GM21423 (cell line): ENCODE measurements around the gene CNNM4.
A peak's percentile ranks its signal among the peaks of the same experiment; 100 is the strongest.

Experiments used
- ATAC-seq: cut with Tn5 transposase; IDR thresholded peaks from one replicate; pipeline ENCODE4 v1.9.1; 2021; ENCODE audit warnings: mild to moderate bottlenecking, moderate library complexity; ENCODE audit not compliant: unreplicated experiment

The CNNM4 gene

DNA sequence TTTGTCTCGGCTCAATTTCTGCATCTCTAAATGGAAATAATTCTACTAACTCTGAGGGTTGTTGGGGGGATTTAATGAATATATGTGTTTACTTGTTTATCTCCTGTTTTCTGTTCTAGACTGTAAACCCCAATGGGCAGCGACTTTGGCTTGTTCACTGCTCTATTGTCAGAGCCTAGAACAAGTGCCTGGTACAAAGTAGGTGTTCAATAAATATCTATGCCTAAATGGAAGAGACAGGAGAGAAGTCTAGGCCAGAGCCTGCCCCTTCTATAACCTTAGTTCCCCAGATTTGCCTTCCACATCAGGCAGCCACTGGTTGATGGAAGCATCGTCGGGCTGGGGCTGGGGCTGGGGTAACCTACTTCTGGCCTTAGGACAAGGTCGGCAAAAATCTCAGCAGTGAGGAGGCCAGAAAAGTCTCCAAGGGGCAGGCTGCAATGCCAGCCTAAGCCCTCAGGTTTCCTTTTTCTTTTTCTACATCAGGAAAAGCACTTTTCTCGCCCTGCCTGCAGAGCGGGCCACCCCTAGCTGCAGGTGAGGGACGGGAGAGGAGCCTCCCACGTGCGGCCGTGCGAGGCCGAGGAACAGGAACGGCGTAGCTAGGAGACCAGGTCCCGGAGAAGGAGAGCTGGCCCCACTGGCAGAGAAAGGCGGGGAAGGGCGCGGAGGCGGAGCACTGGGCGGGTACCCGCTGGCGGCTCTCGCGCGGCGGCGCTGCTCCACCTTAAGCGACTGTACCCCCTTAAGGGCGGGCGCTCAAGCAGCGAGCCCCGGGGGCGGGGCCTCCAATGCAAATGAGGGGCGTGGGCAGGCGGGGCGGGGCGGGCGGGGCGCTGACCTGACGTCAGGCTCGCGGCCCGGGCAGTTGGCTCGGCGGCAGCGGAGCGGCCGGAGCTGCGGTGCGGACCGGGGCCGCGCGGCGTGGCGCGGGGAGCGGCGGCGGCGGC is at the start of gene CNNM4:
Gene CNNM4 (plus strand): TSS at position 867 of the 950 bp plus-strand sequence. CDS start 98 bp downstream, outside the sequence.
- peak; percentile 82 for ATAC-seq

DNA sequence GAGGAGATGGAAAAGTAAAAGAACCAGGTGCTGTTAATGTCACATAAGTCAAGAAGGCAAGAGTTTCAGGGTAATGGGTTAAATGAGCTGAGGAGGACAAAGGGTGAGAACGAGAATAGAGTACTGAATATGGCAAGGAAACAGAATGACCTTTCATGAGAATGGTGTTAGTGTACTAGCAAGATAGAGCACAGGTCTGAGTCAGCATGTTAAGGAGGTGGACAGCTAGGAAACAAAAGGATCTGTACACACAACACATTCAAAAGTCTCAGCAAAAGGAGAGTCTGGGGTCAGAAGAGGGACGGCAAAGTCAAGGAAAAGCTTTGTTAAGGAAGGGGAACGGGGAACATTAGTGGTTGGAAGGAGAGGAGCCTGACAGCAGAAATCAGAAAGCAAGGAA is 49.7 kb upstream of the CNNM4 start:
- ATAC-seq = no peak

DNA sequence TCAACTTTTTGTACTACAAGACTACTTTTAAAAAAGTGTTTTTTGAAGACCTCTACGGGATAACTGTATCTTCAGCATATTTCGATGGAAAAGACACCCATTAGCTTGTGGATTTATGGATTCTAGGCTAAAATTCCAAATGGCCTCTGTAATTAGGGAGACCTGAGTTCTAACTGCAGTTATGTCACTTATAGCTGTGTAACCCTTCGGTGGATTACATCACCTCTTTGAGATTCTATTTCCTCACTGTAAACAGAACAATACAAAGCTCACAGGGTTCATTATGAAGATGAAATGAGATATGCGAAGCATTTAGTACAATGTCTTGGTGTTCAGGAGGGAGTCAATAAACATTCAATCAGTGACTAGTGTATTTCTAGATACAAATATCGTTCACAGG is 45.0 kb upstream of the CNNM4 start:
- no peak for ATAC-seq

DNA sequence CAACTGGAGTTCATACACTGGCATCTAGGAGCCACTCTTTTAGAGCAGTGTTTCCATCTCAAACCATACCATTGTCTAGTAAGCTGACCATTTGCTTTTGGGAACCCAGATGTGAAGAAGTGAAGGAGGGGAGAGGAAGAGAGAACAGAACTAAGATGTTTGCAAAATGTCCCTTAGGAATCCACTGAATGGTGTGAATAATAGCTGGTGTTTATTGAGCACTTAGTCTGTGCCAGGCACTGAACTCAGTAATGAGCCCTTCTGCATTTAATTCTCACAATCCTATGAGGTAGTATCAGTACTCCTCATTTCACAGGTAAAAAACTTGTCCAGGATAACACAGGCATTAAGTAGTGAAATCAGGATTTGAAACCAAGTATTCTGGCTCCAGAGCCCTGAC is 44.3 kb upstream of the CNNM4 start:
- no peak for ATAC-seq

DNA sequence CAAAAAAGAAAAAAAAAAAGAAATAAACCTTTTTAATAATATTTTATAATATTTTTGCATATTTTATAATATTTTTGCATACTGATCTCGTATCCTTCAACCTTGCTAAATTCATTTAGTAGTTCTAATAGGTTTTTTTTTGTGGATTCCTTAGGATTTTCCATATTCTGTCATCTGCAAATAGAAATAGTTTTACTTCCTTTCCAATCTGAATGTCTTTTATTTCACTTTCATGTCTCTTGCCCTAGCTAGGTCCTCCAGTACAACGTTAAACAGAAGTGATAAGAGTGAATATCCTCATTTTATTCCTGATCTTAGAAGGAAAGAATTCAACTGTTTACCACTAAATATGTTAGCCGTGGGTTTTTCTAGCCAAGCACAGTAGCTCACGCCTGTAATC is 34.6 kb upstream of the CNNM4 start:
- no peak for ATAC-seq

DNA sequence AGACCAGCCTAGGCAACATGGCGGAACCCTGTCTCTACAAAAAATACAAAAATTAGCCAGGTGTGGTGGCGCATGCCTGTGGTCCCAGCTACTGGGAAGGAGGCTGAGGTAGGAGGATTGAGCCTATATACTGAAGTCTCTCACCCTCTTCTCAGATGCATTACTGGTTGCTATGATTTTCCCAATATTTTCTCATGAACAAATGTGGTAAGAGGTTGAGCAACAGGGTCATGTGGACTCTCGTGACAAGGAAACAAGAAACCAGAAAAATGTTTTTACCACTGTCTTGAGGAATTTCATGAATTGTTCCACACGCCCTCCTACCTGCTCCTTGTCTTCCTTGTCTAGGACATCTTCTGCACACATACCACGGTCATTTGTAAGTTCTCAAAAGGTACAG is 33.3 kb upstream of the CNNM4 start:
- no peak for ATAC-seq

DNA sequence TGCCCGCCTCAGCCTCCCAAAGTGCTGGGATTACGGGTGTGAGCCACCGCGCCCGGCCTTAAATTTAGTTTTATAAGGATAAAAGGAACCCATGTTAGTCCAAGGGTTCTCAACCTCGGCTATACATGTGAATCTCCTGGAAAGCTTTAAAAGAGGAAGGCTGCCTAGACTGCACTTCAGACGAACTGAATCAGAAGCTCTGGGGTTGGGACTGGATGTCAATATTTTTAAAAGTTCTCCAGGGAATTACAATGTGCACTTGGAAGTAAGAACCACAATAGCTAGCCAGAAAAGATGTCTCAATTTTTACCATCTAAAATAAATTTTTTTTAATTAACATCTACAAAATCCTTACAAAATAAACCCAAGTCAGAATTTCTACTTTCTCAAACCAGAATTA is 31.0 kb upstream of the CNNM4 start:
- ATAC-seq = no peak

DNA sequence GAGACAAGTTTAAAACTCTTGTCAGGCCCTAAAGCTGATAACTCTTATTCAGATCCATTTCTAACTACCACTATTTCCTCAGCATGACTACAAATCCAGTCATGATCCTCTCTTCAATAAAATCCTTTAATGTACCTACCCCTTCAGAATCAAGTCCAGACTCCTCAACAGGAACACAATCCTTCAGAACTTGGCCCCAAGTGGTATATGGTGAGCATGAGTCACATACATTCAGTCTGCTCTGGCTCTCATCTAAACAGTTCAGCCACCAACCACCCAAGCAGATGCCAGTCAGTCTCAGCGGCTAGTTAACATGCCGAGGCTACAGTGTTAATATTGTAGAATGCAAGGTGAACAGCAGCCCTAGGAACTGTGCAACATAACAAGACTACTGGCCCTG is 30.5 kb upstream of the CNNM4 start:
- no peak for ATAC-seq

DNA sequence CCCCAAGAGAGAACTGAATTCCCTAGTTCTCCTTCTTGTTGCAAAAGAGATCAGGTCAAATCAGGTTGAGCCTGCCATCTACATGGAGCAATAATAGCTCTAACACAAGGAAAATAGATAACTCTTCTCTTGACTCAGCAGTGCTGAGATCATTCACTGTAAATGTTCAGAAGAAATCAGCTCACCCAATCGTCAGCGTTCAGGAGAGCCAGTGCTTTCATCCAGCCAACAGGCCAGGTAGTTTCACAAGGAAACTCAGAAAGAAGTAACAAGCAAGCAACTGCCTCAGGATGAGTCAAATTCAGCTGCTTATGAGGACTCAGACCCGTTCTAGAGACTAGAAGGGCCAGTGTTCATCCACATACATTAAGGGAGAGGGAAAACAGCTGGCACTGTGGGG is 26.8 kb upstream of the CNNM4 start:
- ATAC-seq = no peak

DNA sequence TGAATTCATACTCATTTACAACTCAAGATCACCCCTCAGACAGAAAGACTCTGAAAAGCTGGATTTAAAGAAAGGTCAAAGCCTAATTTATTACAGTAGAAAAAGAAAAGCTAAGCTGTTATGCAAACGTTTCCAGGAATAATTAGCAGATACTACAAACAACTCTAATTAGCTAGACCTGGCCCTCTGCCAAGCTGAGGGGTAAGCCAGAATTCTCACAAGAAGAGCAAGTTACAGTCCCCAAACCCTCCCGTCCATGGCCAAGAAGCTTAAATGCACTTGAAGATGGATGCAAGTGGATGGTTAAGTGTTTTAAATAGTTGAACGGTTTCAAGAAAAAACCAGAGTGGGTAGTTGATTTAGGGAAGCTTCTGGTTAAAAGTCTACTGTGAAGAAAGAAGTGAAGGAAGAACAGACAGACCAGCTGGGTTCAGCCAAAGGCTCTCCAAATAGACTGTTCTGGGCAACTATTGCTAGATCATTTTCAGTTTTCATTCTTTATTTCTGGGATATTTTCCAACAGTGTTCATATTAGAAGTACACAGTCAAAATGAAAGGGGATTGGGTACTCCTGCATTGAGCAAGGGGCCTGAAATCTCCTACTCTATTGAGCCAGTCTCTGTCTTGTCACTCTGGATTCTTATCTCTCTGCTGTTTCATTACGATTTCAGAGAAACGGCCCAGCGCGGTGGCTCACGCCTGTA is 25.7 kb upstream of the CNNM4 start:
- no peak for ATAC-seq

DNA sequence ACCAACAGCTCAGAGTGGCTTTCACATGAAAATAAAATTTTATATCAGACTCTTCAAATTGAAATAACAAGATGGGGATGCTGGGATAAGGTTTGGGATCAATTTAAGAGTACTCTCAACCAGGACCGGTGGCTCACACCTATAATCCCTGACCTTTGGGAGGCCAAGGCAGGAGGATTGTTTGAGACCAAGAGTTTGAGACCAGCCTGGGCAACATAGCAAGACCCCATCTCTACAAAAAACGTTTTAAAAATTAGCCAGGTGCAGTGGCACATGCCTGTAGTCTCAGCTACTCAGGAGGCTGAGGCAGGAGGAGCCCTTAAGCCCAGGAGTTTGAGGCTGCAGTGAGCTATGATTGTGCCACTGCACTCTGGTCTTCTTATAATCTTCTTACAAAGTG is 23.5 kb upstream of the CNNM4 start:
- ATAC-seq = no peak

DNA sequence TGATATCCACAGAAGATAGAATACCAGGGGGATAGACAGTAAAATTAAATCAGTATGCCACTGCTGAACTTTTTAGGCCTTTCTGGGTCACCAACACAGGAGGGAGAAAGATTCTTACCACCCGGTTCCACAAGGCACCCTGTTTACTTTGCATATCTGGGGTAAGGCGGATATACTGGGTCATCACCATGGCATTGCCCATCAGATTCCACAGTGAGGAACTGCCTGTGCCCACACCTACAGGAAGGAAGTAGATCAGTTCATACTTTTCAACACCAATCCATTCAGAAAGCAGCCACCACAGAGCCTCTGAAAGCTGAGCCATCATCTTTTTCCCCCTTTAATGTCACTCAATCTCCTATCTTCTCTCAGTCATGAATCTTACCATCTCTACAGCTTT is 22.9 kb upstream of the CNNM4 start:
- no peak for ATAC-seq

DNA sequence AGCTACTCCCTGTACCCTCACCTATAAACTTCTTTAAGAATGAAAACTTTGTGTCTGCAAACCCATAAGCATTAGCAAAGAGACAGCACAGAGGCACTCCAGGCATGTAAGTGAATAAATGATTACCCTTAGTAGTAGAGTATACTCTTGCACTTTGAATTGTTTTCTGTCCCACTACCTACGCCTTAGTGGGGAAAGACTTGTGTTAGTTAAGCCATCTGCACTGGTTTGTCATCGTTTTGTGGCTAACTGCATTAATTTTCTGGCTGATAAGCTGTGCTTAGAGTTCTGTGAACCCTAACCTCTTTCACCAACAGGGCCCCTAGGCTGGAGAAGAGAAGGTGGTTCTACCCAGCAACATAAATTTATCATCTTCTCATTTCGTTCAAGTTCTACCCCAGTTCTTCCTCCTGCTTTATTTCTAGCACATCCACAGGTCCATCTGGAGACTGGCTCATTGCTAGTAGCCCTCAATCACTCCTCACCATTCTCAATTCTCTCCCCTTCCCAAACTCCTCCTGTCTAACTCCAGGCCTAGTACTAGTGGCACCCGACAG is 21.5 kb upstream of the CNNM4 start:
- ATAC-seq = no peak

DNA sequence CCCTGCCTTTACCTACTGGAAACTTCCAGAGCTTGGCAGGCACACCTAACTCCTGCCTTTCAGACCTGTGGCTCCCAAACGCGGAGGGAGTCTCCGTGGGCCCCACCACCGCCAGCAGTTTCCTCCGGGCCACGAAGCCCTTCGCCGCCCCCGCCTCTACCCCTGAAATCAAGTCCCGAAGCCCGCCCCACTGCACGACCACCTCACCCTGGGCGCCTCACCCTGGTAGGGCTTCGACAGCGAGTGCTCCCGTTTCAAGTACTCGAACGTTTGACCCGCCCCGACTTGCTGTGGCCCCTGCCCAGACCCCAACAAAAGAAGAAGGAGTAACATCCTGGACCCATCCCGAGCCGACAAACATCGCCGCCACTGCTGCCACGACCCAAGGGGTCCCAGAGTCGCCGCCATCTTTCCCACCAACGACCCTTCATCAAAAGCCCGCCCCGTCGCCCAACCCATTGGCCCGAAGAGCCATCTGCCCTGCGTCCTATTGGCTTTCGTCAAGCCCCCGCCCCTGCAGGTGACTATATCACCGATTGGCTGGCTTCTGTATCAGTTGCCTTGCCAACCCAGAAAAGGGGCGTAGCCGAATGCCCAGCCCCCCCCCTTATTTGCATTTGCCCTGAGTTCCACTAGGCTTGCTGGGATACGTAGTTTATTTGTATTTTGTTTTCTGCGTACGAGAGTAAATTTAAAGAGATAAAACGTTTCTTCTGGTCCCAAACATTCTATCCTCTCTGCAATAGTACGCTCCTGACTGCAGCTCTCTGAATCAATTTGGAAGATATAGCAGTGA is 20.9 kb upstream of the CNNM4 start, which contains the start of gene LMAN2L:
Gene LMAN2L (minus strand): TSS at position 432 of the 796 bp plus-strand sequence. CDS start 24 bp downstream, at position 408.
- ATAC-seq = peak; percentile 99

DNA sequence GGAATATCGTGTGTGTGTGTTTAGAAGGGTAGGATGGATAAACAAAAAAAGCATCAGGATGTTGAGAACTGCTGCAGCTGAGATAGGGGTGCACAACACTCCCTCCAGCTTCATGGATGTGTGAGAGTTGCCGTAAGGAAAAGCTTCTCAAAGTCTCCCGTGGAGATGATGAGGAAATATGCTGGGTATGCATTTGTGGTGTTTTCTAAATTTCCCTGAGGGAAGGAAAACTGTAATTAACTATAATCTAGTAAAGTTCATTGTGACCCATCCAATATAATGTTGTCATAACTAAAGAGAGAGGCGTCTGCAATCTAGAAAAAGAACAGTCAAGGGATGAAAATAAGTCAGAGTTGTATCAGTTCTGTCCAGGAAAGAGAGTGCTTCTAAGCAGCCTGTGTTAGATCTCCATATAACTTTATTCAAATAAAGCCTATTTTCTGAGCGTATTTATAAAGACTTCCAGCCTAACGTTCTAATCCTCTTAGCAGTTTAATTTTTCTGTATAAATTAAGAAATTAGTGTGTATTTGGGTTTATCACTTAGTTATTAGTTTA is 13.6 kb upstream of the CNNM4 start:
- ATAC-seq = no peak

DNA sequence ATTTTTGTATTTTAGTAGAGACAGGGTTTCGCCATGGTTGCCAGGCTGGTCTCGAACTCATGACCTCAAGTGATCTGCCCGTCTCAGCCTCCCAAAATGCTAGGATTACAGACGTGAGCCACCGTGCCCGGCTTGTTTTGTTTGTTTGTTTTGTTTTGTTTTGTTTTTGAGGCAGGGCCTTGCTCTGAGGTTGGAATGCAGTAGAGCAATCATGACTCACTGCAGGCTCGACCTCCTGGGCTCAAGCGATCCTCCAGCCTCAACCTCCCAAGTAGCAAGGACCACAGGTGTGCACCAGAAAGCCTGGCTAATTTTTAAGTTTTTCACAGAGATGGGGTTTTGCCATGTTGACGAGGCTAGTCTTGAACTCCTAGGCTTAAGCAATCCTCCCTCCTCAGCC is 8.9 kb upstream of the CNNM4 start:
- no peak for ATAC-seq

DNA sequence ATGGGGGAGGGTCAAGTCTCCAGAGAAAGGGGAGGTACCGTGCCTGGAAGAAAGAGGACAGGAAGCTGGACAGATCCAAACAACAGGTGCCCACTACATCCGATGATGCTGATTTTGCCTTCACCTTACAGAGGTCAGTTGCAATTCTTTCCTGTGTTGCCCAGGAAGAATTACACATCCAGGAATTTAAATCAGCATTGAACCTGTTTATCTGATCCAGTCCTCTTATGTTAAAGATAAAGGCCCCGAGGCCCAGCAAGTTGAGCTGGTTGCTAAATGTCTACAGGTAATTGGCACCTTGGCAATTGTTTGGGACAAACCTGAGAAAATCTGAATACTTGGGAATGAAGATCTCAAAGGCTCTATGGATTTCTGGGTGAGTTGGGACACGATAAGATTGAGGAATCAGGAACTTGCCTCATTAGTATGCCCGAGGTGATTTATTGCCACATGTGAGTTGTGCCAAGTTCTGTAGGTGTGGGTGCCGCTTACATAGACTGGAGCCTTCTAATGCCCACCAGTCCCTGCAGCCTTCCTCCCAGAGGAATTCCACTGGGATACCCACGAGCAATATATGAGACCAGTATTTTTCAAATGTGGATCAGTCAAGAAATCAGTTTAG is 6.9 kb upstream of the CNNM4 start:
- ATAC-seq = no peak

DNA sequence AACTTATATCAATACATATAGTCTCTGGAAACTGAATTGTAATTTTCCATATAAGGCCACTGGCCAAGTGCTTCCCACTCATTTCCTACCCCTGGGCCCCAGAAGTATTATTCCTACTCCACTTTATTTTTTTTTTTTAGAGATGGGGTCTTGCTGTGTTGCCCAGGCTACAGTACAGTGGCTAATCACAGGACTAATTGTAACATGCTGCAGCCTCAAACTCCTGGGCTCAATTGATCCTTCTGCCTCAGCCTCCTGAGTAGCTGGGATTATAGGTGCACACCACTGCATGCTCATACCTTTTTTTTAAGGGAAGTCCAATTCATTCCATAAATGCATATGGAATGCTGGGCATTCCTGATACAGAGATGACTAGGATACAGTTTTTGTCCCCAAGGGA is 6.4 kb upstream of the CNNM4 start:
- ATAC-seq = no peak

DNA sequence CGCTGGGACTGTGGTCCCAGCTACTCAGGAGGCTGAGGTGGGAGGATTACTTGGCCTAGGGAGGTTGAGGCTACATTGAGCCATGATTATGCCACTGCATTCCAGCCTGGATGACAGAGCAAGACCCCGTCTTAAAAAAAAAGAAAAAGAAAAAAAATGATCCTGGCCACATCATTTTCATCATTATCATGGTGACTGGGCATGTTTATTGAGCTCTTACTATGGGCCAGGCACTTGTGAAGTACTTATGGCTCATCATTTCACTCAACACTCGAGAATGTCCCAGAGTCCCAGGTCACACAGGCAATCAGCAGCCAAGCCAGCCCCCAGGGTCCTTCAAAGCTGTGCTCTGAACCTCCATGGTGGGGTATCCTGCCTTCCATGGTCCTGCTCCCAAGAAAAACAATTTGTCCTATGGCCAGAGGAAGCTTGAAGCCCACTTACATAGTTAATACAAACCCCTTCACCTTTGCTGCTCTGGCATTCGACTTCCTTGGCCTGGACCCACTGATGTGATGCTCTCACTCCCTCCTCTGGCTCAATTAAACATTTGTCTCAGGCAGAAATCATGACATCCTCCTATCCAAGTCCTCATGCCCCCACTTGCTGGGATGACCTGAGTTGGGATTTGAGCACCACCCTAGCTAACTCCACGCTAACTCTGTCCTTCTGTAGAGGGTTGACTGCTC is 3.8 kb upstream of the CNNM4 start:
- no peak for ATAC-seq

DNA sequence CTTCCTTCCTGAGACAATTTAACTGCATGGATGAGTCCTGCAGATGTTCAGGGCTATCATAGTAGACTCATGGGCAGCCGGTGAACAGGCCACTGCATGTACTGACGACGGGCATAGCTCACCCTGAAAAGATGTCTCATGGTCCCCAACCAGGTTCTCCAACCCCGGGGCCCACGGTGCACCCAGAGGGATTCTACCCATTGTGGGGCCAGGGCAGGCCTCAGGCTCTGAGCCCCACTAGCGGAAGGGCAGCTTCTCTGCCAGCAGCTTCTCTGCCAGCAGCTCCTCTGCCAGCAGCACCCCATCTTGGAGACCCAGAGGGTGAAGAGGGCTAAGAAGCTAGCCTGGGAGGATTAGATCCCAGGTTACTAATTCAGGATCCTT is 3.2 kb upstream of the CNNM4 start:
- no peak for ATAC-seq
